HepG2 (cell line): Measurements from ENCODE around the gene BIRC5. TPM values are rescaled to one million over a fixed set of nuclear protein-coding genes. Genes with fewer than 3 reads are reported as not detected.

ENCODE experiments used
- ATAC-seq: fragments of 200-7000 bp; cut with Tn5 transposase; 3 replicates; pipeline ENCODE4 v1.9.1; 2020; ENCODE audit warnings: mild to moderate bottlenecking, moderate library complexity
- BruUV-seq: library from RNA; stranded (reverse); fragments of 400-500 nt; replicated peaks from 2 replicates; lab custom pipeline; 2021; lab: Mats Ljungman, UMichigan
- CTCF ChIA-PET: fragments of 300-600 bp; formaldehyde crosslinking; extraction: SDS; loops from one replicate; lab custom pipeline; 2021; ENCODE audit warnings: low total read pairs, inconsistent platforms, low intra/inter-chr PET ratio; lab: Yijun Ruan, JAX
- POLR2A ChIA-PET: fragments of 350-600 bp; sonication (Branson Sonifier 250); formaldehyde crosslinking; loops from one replicate; lab custom pipeline; 2020; ENCODE audit warnings: antibody characterized with exemption, inconsistent platforms; lab: Yijun Ruan, JAX
- DNase-seq: peaks from one replicate; pipeline ENCODE4 v3.0.0-alpha.2; 2015; ENCODE audit warnings: low spot score
- FAIRE-seq: peaks from 3 replicates; lab custom pipeline; 2011; peaks lifted over from hg19 to GRCh38; lab: Jason Lieb, UNC
- H2AFZ ChIP-seq: one replicate; pipeline ENCODE4 v1.6.1; 2011; ENCODE audit warnings: low read length, inconsistent platforms
- H3K27ac ChIP-seq: fragments of 300-600 bp; 3 replicates; pipeline ENCODE4 v1.8.0; 2011; ENCODE audit warnings: mixed run types, mild to moderate bottlenecking, mixed read lengths, low read length, inconsistent platforms; ENCODE audit not compliant: insufficient read depth; ENCODE audit errors: extremely low read length
- H3K27me3 ChIP-seq, 2 experiments: fragments of 200-600 bp in 1 of 2; 2 replicates in 1 of 2; 3 replicates in 1 of 2; pipeline versions ENCODE4 v1.6.0 to v1.8.0; 2011; ENCODE audit warnings: low read length in 2 of 2, mild to moderate bottlenecking in 2 of 2, moderate library complexity in 2 of 2, inconsistent platforms in 1 of 2; ENCODE audit not compliant: insufficient read depth in 2 of 2, control insufficient read depth in 1 of 2
- H3K36me3 ChIP-seq, 2 experiments: fragments of 200-600 bp in 1 of 2; replicated peaks in 1 of 2; 2 replicates in 1 of 2; 3 replicates in 1 of 2; pipeline versions ENCODE4 v1.5.1 to v1.8.0; 2011; ENCODE audit warnings: low read length in 2 of 2, inconsistent platforms in 1 of 2; ENCODE audit not compliant: insufficient read depth in 2 of 2, control insufficient read depth in 1 of 2
- H3K4me1 ChIP-seq: 2 replicates; pipeline ENCODE4 v1.5.1; 2012; ENCODE audit warnings: low read length, inconsistent platforms; ENCODE audit not compliant: insufficient read depth
- H3K4me2 ChIP-seq: 2 replicates; pipeline ENCODE4 v1.6.0; 2011; ENCODE audit warnings: low read depth, low read length, inconsistent platforms
- H3K4me3 ChIP-seq, 3 experiments: fragments of 200-600 bp in 1 of 3; sonication (generic), shearing (Covaris generic) in 1 of 3; replicated peaks in 1 of 3; 2 replicates each; pipeline ENCODE4 v1.5.1; 2011 to 2016; ENCODE audit warnings: low read length in 3 of 3, inconsistent platforms in 2 of 3, low read depth in 2 of 3, mild to moderate bottlenecking in 2 of 3, control low read depth in 1 of 3, mixed read lengths in 1 of 3; ENCODE audit not compliant: insufficient read depth in 1 of 3
- H3K79me2 ChIP-seq: one replicate; pipeline ENCODE4 v1.6.1; 2011; ENCODE audit warnings: low read length, inconsistent platforms; ENCODE audit not compliant: insufficient read depth
- H3K9ac ChIP-seq: 2 replicates; pipeline ENCODE4 v1.6.0; 2011; ENCODE audit warnings: mild to moderate bottlenecking, low read depth, low read length, inconsistent platforms; ENCODE audit not compliant: insufficient read depth
- H3K9me3 ChIP-seq: 2 replicates; pipeline ENCODE4 v1.5.1; 2012; ENCODE audit warnings: mild to moderate bottlenecking, low read length
- H4K20me1 ChIP-seq: 2 replicates; pipeline ENCODE4 v1.6.0; 2011; ENCODE audit warnings: inconsistent platforms, mild to moderate bottlenecking, low read length, moderate library complexity; ENCODE audit not compliant: insufficient read depth
- CC2D1A ChIP-seq: sonication (generic); formaldehyde crosslinking; IDR thresholded peaks from 2 replicates; pipeline ENCODE4 v1.8.1; 2023; ENCODE audit warnings: mild to moderate bottlenecking, missing genetic modification reagents
- CENPX ChIP-seq: sonication (generic); formaldehyde crosslinking; IDR thresholded peaks from 2 replicates; pipeline ENCODE4 v1.9.0; 2021; ENCODE audit warnings: mild to moderate bottlenecking, missing genetic modification reagents, moderate library complexity
- EED ChIP-seq: sonication (generic); formaldehyde crosslinking; IDR thresholded peaks from 2 replicates; pipeline ENCODE4 v1.5.0; 2020; ENCODE audit warnings: mild to moderate bottlenecking, missing genetic modification reagents
- FOXC1 ChIP-seq: sonication (generic); formaldehyde crosslinking; IDR thresholded peaks from 2 replicates; pipeline ENCODE4 v1.8.0; 2022; ENCODE audit warnings: mild to moderate bottlenecking, missing genetic modification reagents, borderline replicate concordance
- HDAC6 ChIP-seq: fragments of 200-600 bp; sonication (generic); IDR thresholded peaks from 2 replicates; pipeline ENCODE4 v1.7.0; 2017; ENCODE audit warnings: mild to moderate bottlenecking, antibody characterized with exemption, low read length, low read depth
- KAT2B ChIP-seq: fragments of 150-350 bp; IDR thresholded peaks from 2 replicates; pipeline ENCODE4 v1.6.1; 2014; ENCODE audit warnings: low read depth, low read length, borderline replicate concordance
- MYC ChIP-seq: sonication (generic); formaldehyde crosslinking; IDR thresholded peaks from 2 replicates; pipeline ENCODE4 v1.9.0; 2021; ENCODE audit warnings: missing genetic modification reagents, borderline replicate concordance
- TCF7L2 ChIP-seq: IDR thresholded peaks from 2 replicates; pipeline ENCODE4 v1.6.1; 2011; ENCODE audit warnings: mild to moderate bottlenecking, low read depth, low read length, moderate library complexity
- UBTF ChIP-seq: sonication (generic); formaldehyde crosslinking; IDR thresholded peaks from 2 replicates; pipeline ENCODE4 v1.4.0; 2020; ENCODE audit warnings: mild to moderate bottlenecking, missing genetic modification reagents
- ZNF18 ChIP-seq: sonication (generic); formaldehyde crosslinking; IDR thresholded peaks from 2 replicates; pipeline ENCODE4 v1.8.0; 2022; ENCODE audit warnings: mild to moderate bottlenecking, missing genetic modification reagents; ENCODE audit not compliant: insufficient replicate concordance
- ZNF318 ChIP-seq: sonication (generic); formaldehyde crosslinking; IDR thresholded peaks from 2 replicates; pipeline ENCODE4 v1.4.0; 2020; ENCODE audit warnings: mild to moderate bottlenecking, missing genetic modification reagents
- ZNF878 ChIP-seq: sonication (generic); formaldehyde crosslinking; IDR thresholded peaks from 2 replicates; pipeline ENCODE4 v1.8.1; 2023; ENCODE audit warnings: mild to moderate bottlenecking, missing genetic modification reagents, moderate library complexity
- WGBS: methylation state at CpG from one replicate; pipeline ENCODE4 v1.1.6; 2017; ENCODE audit warnings: low lambda C conversion rate; 5-methylcytosine and 5-hydroxymethylcytosine counted together
- in situ Hi-C: cut with HindIII; loops from 2 replicates; pipeline ENCODE4 v1.10.0; 2017; ENCODE audit warnings: low pct_unique_long_range_greater_than_20kb; ENCODE audit not compliant: extremely low pct_ligation_motif_present
- intact Hi-C: fragments of 100-400 bp; cut with micrococcal nuclease; formaldehyde crosslinking; loops from one replicate; pipeline ENCODE4 v1.10.0; 2022; ENCODE audit not compliant: unreplicated experiment
- polyA plus RNA-seq, 8 experiments: library from polyadenylated mRNA; depleted of rRNA in 3 of 8; stranded (reverse) in 7 of 8; unstranded in 1 of 8; fragments of >200 nt; fragmentation: Illumina TruSeq in 4 of 8; extraction: Trizol in 4 of 8; gene quantifications; 2 replicates each; pipeline versions ENCODE4 v1.2.1 to v1.2.3, GENCODE V29; 2011 to 2016; ENCODE audit warnings: low read depth in 4 of 8, missing spikeins in 1 of 8, mixed read lengths in 1 of 8; ENCODE audit not compliant: insufficient read depth in 1 of 8
- total RNA-seq, 5 experiments: library from RNA; depleted of rRNA; stranded (reverse); fragments of >200 nt; fragmentation: Illumina TruSeq; extraction: Trizol; gene quantifications; 2 replicates each; pipeline ENCODE4 v1.2.3, GENCODE V29; 2016; ENCODE audit warnings: low read depth in 1 of 5

Gene BIRC5
- total and polyA plus RNA-seq, 2 of the 13 experiments (the other 11 are each of a cell fraction or from before 2014, with no cell fraction given): 30.3 to 135 TPM

GRCh38 chr17:78272914-78273258 lies 58.8 kb downstream of the BIRC5 start:
- Histone ChIP-seq H3K4me1 (peaks cover 26% of the 10 kb centered on the region), H3K27me3 (peaks cover 25 to 78% of the 10 kb centered on the region in 2 experiments), H3K9ac (no peak overlapping the region), H3K9me3 (no peaks in the 10 kb centered on the region), H3K36me3 (no peaks in the 10 kb centered on the region), H2AFZ (no peak overlapping the region), H4K20me1 (no peaks in the 10 kb centered on the region), H3K4me2 (no peak overlapping the region), H3K79me2 (no peaks in the 10 kb centered on the region), H3K27ac (no peak overlapping the region), H3K4me3 (no peak overlapping the region)
- FAIRE-seq: no peak
- DNase-seq: no peak
- intact Hi-C loops: no loop called here
- in situ Hi-C loops: no loop called here
- no peak for ATAC-seq
- CTCF ChIA-PET: no interaction called here
- no TSS peak for BruUV-seq
- 44% methylated on average over 7 of the region's 7 CpGs for WGBS
- POLR2A ChIA-PET: no interaction called here
- TF ChIP-seq CC2D1A (CRISPR knock-in tag) (no peak), KAT2B (no peak), TCF7L2 (no peak), CENPX (CRISPR knock-in tag) (no peak), EED (CRISPR knock-in tag) (no peak), ZNF318 (CRISPR knock-in tag) (no peak), MYC (CRISPR knock-in tag) (no peak), UBTF (no peak), HDAC6 (no peak), ZNF18 (no peak), ZNF878 (no peak), FOXC1 (CRISPR knock-in tag) (no peak)
